Omental fat pad (tissue), 4 donors: Measurements from ENCODE around the gene SLC48A1. TPM values are rescaled to one million over a fixed set of nuclear protein-coding genes. Genes with fewer than 3 reads are reported as not detected.
A peak's percentile ranks its signal among the peaks of the same experiment; 100 is the strongest.

Experiments used
- ATAC-seq: fragments of 150-250 bp; one replicate; pipeline ENCODE4 v1.9.1; 2016; ENCODE audit warnings: mild to moderate bottlenecking, moderate library complexity; ENCODE audit not compliant: low FRiP score
- DNase-seq: peaks from one replicate; pipeline ENCODE4 v3.0.0-alpha.2; 2019; ENCODE audit warnings: low spot score
- CTCF ChIP-seq, 3 donors: fragments of 450-650 bp; IDR thresholded peaks; one replicate each; pipeline ENCODE4 v1.5.1; 2016 to 2017; ENCODE audit warnings: antibody characterized with exemption in 3 of 3, mild to moderate bottlenecking in 3 of 3, moderate library complexity in 2 of 3
- total RNA-seq, 4 donors: library from RNA; depleted of rRNA; stranded (reverse); fragments of >200 nt; gene quantifications; one replicate each; pipeline ENCODE4 v1.1.0, GENCODE V29; 2016

The SLC48A1 gene
- total RNA-seq, 4 donors from 2014 or later = 27.6 to 50.3 (median 48.1) TPM

GRCh38 chr12:47732504-47732903 lies 40.5 kb upstream of the SLC48A1 start:
- no peak for ATAC-seq
- TF ChIP-seq CTCF (IDR thresholded peaks at IDR 0.05) = no peak
- no peak for DNase-seq

- DNase-seq (no peak), ATAC-seq (no peak)
- TF ChIP-seq CTCF (IDR thresholded peaks at IDR 0.05) = no peak
These were observed 39.9 kb upstream of the SLC48A1 start for GRCh38 chr12:47733142-47733541.

GRCh38 chr12:47734725-47735480 lies 38.1 kb upstream of the SLC48A1 start:
- no peak for DNase-seq
- no peak for ATAC-seq
- TF ChIP-seq CTCF (IDR thresholded peaks at IDR 0.05) = no peak

GRCh38 chr12:47735649-47736048 lies 37.4 kb upstream of the SLC48A1 start:
- ATAC-seq = no peak
- no peak for DNase-seq
- TF ChIP-seq CTCF (IDR thresholded peaks at IDR 0.05) = no peak

DNA sequence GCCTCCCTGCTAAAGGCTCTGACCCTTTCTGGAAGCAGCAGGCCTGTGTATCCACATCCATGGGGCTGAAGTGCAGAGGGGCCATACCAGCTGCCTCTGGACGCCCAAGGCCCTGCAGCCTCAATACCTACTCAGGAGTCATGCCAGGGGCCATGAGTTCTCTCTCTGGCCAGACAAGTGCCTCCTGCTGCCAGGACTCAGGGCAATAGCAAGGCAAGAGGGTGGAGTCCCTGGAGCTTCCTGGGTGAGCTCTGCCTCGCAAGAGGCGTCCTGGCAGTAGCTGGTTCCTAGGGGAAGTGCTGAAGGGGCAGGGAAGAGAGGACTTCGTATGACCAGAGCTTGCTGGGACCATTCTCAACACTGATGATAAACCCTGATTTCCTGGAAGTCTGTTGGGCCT lies 36.8 kb upstream of the SLC48A1 start:
- ATAC-seq = no peak
- TF ChIP-seq CTCF (IDR thresholded peaks at IDR 0.05) = no peak
- no peak for DNase-seq

GRCh38 chr12:47736877-47737676 lies 36.0 kb upstream of the SLC48A1 start:
- ATAC-seq = peak; percentile 54
- no peak for DNase-seq
- TF ChIP-seq CTCF (IDR thresholded peaks at IDR 0.05) = no peak
